Gastrocnemius medialis (tissue), 4 donors: Measurements from ENCODE around the gene PDZD7. TPM values are rescaled to one million over a fixed set of nuclear protein-coding genes. Genes with fewer than 3 reads are reported as not detected.

Experiments used
- ATAC-seq, 2 donors: fragments of 150-250 bp; one replicate each; pipeline ENCODE4 v1.9.1; 2016
- DNase-seq, 2 donors: peaks; one replicate each; pipeline ENCODE4 v3.0.0-alpha.2; 2019
- H3K27ac ChIP-seq, 4 donors: fragments of 200-600 bp; sonication (generic); 1 replicate in 1 of 4; 2 replicates in 3 of 4; pipeline ENCODE4 v1.5.1; 2016 to 2018; ENCODE audit warnings: mild to moderate bottlenecking in 2 of 4, moderate library complexity in 1 of 4
- H3K27me3 ChIP-seq, 3 donors: fragments of 200-600 bp; sonication (generic) in 2 of 3; 1 replicate in 1 of 3; 2 replicates in 2 of 3; pipeline versions ENCODE4 v1.5.1 to v1.6.0; 2016 to 2019; ENCODE audit warnings: mild to moderate bottlenecking in 1 of 3, moderate library complexity in 1 of 3
- H3K36me3 ChIP-seq, 2 donors: fragments of 200-600 bp; sonication (generic) in 1 of 2; one replicate each; pipeline ENCODE4 v1.5.1; 2017 to 2018
- H3K4me1 ChIP-seq, 2 donors: fragments of 200-600 bp; sonication (generic) in 1 of 2; one replicate each; pipeline ENCODE4 v1.5.1; 2016 to 2017; ENCODE audit warnings: mild to moderate bottlenecking in 2 of 2
- H3K4me3 ChIP-seq, 4 donors: fragments of 200-600 bp; sonication (generic) in 3 of 4; 1 replicate in 1 of 4; 2 replicates in 3 of 4; pipeline ENCODE4 v1.5.1; 2016 to 2019; ENCODE audit warnings: mild to moderate bottlenecking in 2 of 4
- H3K9me3 ChIP-seq, 3 donors: fragments of 200-600 bp; sonication (generic) in 2 of 3; 1 replicate in 1 of 3; 2 replicates in 2 of 3; pipeline ENCODE4 v1.5.1; 2016 to 2019
- CTCF ChIP-seq, 5 experiments: fragments of 450-650 bp in 3 of 5; fragments of 200-600 bp in 2 of 5; sonication (generic) in 2 of 5; IDR thresholded peaks in 4 of 5; conservative IDR thresholded peaks in 1 of 5; 1 replicate in 4 of 5; 2 replicates in 1 of 5; pipeline ENCODE4 v1.5.1; 2016 to 2019; ENCODE audit warnings: antibody characterized with exemption in 5 of 5, mild to moderate bottlenecking in 3 of 5, moderate library complexity in 3 of 5
- POLR2A ChIP-seq, 2 donors: fragments of 450-650 bp; IDR thresholded peaks; one replicate each; pipeline ENCODE4 v1.6.1; 2017; ENCODE audit warnings: antibody characterized with exemption in 2 of 2, mild to moderate bottlenecking in 2 of 2, moderate library complexity in 2 of 2
- in situ Hi-C, 4 donors: fragments of 200-750 bp; cut with MboI; loops; one replicate each; pipeline versions ENCODE4 v1.15.0 to v1.8.0; 2017; ENCODE audit warnings: low sequenced_read_pairs in 4 of 4
- intact Hi-C: fragments of 100-400 bp; cut with DNase I; formaldehyde crosslinking; loops from one replicate; pipeline ENCODE4 v1.15.1; 2023; ENCODE audit warnings: low total_unique reads
- total RNA-seq, 4 donors: library from RNA; depleted of rRNA; stranded (reverse); fragments of >200 nt; gene quantifications; one replicate each; pipeline versions ENCODE4 v1.1.0 to v1.2.3, GENCODE V29; 2016

The PDZD7 gene
- total RNA-seq, 4 donors from 2014 or later = 0.11 TPM; not detected in 3

GRCh38 chr10:101018118-101018599, 12.8 kb downstream of the PDZD7 start:
- ATAC-seq = peak in 1 of 2 donors; percentile 29

GRCh38 chr10:101016814-101017213, 14.1 kb downstream of the PDZD7 start:
- no peak for TF ChIP-seq CTCF (IDR thresholded peaks at IDR 0.05 in 4 of 5, conservative IDR thresholded peaks at IDR 0.05 in 1 of 5)
- Histone ChIP-seq H3K27me3 (no peaks in the 10 kb centered on the region), H3K36me3 (no peaks in the 10 kb centered on the region), H3K4me1 (peaks cover 5 to 13% of the 10 kb centered on the region in 2 donors), H3K9me3 (no peaks in the 10 kb centered on the region), H3K27ac (no peak overlapping the region), H3K4me3 (no peak overlapping the region)
- in situ Hi-C loops (no loop called here), intact Hi-C loops (no loop called here)
- no peak for DNase-seq
- ATAC-seq = no peak

More at GRCh38 chr10:101018118-101018599, 12.8 kb downstream of the PDZD7 start:
- H3K9me3 ChIP-seq = no peaks in the 10 kb centered on the region
- in situ Hi-C loops = no loop called here
- peak overlapping the region in 3 of 4 donors; percentile 30 to 55 (median 39) for H3K27ac ChIP-seq
- no peak for DNase-seq
- H3K4me3 ChIP-seq = no peak overlapping the region
- intact Hi-C loops = no loop called here
- no peaks in the 10 kb centered on the region for H3K36me3 ChIP-seq
- TF ChIP-seq POLR2A (IDR thresholded peaks at IDR 0.05) (no peak), CTCF (IDR thresholded peaks at IDR 0.05 in 4 of 5, conservative IDR thresholded peaks at IDR 0.05 in 1 of 5) (no peak)
- H3K4me1 ChIP-seq = peaks cover 2 to 6% of the 10 kb centered on the region in 2 donors
- H3K27me3 ChIP-seq = no peaks in the 10 kb centered on the region

GRCh38 chr10:101015582-101015973, 15.4 kb downstream of the PDZD7 start:
- H3K36me3 ChIP-seq = no peaks in the 10 kb centered on the region
- H3K27me3 ChIP-seq = no peaks in the 10 kb centered on the region
- H3K4me1 ChIP-seq = peaks cover 5 to 13% of the 10 kb centered on the region in 2 donors
- H3K4me3 ChIP-seq = no peak overlapping the region
- in situ Hi-C loops (no loop called here), intact Hi-C loops (no loop called here)
- H3K27ac ChIP-seq = no peak overlapping the region
- no peak for TF ChIP-seq CTCF (IDR thresholded peaks at IDR 0.05 in 4 of 5, conservative IDR thresholded peaks at IDR 0.05 in 1 of 5)
- no peak for TF ChIP-seq POLR2A (IDR thresholded peaks at IDR 0.05)
- ATAC-seq = no peak
- DNase-seq = no peak
- H3K9me3 ChIP-seq = no peaks in the 10 kb centered on the region

- peaks cover 5 to 13% of the 10 kb centered on the region in 2 donors for H3K4me1 ChIP-seq
- no peak overlapping the region for H3K4me3 ChIP-seq
- no peaks in the 10 kb centered on the region for H3K27me3 ChIP-seq
- no peak for DNase-seq
- no peak for ATAC-seq
- H3K27ac ChIP-seq = no peak overlapping the region
- in situ Hi-C loops = no loop called here
- TF ChIP-seq POLR2A (IDR thresholded peaks at IDR 0.05) = no peak
- TF ChIP-seq CTCF (IDR thresholded peaks at IDR 0.05 in 4 of 5, conservative IDR thresholded peaks at IDR 0.05 in 1 of 5) = no peak
- no peaks in the 10 kb centered on the region for H3K36me3 ChIP-seq
- H3K9me3 ChIP-seq = no peaks in the 10 kb centered on the region
- intact Hi-C loops = loop anchor here (1.0 kb wide), 2 partner anchors 21 to 46 kb away; partner anchors contain the start of gene SEMA4G
These were observed 15.9 kb downstream of the PDZD7 start for GRCh38 chr10:101014966-101015581.
